Posterior cingulate gyrus (tissue), 11 donors: Measurements from ENCODE around the gene GABBR2.
A peak's percentile ranks its signal among the peaks of the same experiment; 100 is the strongest.
"Not testable (repeated sequence)": the region's sequence is repeated elsewhere in the genome, so short reads cannot be mapped to it uniquely, and the experiment has no call there.

Experiments used
- DNase-seq, 10 donors: peaks; one replicate each; pipeline versions ENCODE4 v3.0.0 to v3.0.0-alpha.2; 2020 to 2021; ENCODE audit warnings: mixed read lengths in 3 of 10
- intact Hi-C: fragments of 100-400 bp; cut with DNase I; formaldehyde crosslinking; loops from one replicate; pipeline ENCODE4 v1.15.1; 2023

GABBR2 gene

DNA sequence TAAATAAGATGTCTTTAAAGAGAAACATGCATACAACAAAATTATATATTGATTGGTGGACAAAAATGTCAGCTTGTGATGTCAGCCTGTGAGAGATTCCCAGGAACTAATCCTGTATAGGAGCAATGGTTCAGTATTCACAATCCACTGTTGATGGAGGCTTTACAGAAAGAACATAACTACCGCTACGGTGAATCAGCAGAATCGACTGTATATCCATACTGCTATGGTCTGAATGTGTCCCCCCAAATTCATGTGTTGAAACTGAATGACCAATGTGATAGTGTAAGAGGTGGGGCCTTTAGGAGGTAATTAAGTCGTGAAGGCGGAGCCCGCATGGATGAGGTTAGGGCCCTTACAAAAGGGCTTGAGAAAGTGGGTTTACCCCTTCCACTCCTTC is 412.9 kb downstream of the GABBR2 start:
- intact Hi-C loops, result no loop called here
- no peak for DNase-seq

- intact Hi-C loops, result no loop called here
- DNase-seq, result no peak
These were observed 416.9 kb downstream of the GABBR2 start for GRCh38 chr9:98291820-98292219.

GRCh38 chr9:98290411-98290810 is 418.3 kb downstream of the GABBR2 start:
- DNase-seq, result no peak
- intact Hi-C loops, result no loop called here

- intact Hi-C loops, result no loop called here
- no peak for DNase-seq
These were observed 419.0 kb downstream of the GABBR2 start for GRCh38 chr9:98289614-98290201.

DNA sequence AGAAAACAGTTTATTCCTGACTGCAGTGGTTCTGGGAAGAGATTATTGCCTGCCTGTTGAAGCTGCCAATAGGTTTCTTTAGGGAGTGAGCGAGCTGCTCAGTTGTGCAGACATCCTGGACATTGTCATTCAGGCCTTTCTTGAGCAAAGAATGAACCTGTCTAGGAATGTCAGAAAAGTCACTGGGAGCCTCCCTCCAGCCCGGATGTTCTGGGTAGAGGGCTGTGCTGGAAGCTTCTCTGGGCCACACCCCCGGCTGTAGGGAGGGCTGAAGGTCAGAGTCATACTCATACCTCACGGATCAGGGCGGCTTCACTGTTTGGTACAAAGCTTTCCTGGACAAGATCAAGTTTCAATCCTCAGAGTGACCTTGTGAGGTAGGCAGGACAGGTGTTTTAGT is 419.9 kb downstream of the GABBR2 start:
- intact Hi-C loops, result no loop called here
- DNase-seq, result peak in 1 of 10 donors; percentile 15

GRCh38 chr9:98287384-98287783 is 421.4 kb downstream of the GABBR2 start:
- intact Hi-C loops, result no loop called here
- no peak for DNase-seq

DNA sequence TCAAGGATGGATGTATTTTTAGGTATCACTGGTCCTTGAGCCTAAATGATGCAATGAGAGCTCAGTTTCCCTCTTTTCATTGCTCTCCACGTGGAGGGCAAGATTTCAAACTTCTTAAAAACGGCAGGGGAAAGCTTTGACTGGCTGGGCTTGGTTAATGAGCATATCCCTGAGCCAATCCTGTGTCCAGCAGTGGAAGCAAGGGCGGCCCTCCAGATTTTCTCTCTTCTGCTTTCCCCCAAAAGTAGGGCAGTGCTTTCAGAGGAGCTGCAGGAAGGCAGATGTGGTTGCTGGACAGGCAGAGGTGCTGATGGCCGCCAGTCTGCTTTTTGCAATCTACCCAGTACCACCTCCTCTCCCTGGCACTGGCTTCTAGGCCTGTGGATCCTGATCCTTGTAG is 423.3 kb downstream of the GABBR2 start:
- DNase-seq, result peak in 5 of 10 donors; percentile 24 to 86 (median 45)
- intact Hi-C loops, result no loop called here

DNA sequence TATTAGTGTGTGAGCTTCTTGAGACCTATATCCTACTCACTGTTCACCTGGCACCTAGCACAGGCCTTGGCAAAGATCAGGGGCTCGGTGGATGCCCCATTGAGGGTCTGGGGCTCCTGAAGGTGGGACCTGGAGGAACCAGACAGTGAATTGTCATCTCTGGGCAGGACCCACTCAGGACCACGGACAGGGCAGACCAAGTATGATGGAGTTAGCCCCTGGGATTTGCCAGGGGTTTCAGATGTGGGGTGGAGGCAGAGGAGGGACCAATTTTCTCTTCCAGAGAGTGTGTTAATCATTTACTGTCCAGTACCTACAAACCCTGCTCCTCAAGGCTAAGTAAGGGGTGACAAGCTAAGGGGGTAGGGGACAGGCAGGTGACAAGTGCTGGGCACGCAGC is 424.0 kb downstream of the GABBR2 start:
- intact Hi-C loops, result no loop called here

GRCh38 chr9:98283143-98283542 is 425.6 kb downstream of the GABBR2 start:
- DNase-seq, intact Hi-C loops: not testable (repeated sequence)

More for the DNA sequence above, 424.0 kb downstream of the GABBR2 start:
- DNase-seq, result peak in 1 of 10 donors; percentile 36

GRCh38 chr9:98281281-98281680 is 427.5 kb downstream of the GABBR2 start:
- intact Hi-C loops, result no loop called here

DNA sequence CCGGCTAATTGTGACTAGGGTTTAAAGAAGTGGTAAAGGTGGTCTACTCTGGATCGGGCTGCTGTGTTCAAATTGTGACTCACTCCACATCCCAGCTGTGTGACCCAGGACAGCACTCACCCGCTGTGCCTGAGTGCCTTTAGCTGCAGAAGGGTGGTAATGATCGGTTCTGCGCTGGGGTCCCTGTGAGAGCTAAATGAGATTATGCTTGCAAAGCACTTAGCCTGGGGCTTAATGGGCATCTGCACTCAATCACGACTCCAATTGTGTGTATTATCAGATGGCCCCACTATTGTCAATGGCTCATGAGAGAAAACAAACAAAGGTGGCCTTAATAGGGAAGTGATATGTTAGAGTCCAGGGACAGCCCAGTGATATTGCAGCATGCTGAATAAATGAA is 428.2 kb downstream of the GABBR2 start:
- intact Hi-C loops, result no loop called here
- no peak for DNase-seq

More at GRCh38 chr9:98281281-98281680, 427.5 kb downstream of the GABBR2 start:
- DNase-seq, result no peak

DNA sequence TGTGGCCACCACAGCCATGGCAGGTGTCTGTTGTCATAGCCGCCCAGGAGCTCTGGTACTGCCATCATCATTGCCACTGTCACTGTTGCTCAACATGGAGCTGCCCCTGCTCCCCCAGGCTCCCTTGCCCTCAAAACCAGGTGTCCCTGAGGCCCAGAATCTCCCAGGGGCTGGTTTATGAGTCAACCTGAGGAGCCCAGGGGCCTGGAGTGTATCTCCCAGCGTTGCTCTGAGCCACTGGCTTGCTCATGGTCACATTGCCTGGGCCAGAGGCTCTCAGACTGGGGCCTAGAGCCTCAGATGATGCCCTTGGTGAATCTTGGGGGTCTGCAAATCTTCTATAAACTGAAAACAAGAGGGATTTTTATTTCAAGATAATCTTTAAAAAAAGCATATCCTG is 428.6 kb downstream of the GABBR2 start:
- intact Hi-C loops, result no loop called here
- DNase-seq, result no peak

DNA sequence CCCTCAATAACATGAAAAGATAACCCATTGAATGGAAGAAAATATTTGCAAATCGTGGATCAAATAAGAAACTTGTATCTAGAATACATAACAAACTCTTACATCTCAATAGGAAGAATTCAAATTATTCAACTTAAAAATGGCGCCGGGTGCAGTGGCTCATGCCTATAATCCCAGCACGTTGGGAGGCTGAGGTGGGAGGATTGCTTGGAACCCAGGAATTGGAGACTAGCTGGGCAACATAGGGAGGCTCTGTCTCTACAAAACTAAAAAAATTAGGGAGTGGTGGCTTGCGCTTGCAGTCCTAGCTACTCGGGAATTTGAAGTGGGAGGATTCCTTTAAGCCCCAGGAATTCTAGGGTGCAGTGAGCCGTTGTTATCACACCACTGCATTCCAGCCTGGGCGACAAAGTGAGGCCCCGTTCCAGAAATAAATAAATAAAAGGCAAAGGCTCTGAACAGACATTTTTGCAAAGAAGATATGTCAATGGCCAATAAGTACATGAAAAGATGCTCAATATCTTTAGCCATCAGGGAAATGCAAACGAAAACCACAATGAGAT is 431.7 kb downstream of the GABBR2 start:
- DNase-seq, result no peak
- intact Hi-C loops, result no loop called here

DNA sequence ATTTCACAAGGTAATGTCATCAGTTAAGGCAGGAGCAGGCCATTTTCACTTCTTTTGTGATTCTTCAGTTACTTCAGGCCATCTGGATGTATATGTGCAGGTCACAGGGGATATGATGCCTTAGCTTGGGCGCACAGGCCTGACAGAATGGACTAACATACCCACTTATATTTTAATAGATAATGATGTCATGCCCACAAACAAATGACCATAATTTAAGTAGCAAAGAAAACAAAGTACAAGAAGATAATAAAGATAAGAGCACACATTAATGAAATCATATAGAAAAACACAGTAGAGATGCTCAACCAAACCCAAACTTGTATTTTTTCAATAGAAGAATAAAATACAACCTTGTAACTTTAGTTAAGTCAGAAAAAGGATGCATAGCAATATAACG is 433.6 kb downstream of the GABBR2 start:
- no peak for DNase-seq
- intact Hi-C loops, result no loop called here

GRCh38 chr9:98272083-98272482 is 436.7 kb downstream of the GABBR2 start:
- intact Hi-C loops, result no loop called here
- DNase-seq, result no peak

DNA sequence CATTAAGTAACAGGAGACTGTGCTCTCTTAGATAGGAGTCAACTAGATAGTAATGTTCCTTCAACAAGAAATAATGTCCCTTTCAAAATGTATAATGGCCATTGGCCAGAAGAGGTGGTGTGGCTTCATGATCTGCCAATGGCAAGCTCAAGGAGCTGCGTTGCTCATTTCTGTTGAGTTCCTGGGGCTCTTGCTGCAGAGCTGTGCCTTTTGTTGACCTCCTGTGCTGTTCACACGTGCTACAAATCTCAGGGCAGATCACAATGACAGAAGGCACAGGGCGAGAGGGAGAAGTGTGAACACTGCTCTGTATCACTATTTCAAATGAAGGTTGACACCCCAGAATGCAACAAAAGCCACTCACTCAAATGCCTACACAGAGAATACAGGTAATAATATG is 437.3 kb downstream of the GABBR2 start:
- no peak for DNase-seq
- intact Hi-C loops, result no loop called here

DNA sequence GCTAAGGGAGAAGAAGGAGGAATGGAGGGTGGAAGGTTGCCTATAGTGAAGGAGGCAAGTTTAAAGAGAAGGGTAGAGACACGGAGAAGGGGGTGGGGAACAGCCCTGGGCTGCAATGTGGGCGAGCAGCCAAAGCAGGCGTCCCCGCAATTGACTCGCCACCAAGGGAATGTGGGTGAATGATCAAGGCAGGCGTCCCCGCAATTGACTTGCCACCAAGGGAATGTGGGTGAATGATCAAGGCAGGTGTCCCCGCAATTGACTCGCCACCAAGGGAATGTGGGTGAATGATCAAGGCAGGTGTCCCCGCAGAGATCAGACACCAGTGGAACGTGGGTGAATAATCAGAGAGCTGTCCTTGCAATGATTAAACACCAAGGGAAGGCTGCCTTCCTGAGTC is 438.5 kb downstream of the GABBR2 start:
- peak in 1 of 10 donors; percentile 22 for DNase-seq
- intact Hi-C loops, result not testable (repeated sequence)

- intact Hi-C loops, DNase-seq: not testable (repeated sequence)
These were observed 439.1 kb downstream of the GABBR2 start for GRCh38 chr9:98269652-98270051.

GRCh38 chr9:98267556-98267955 is 441.2 kb downstream of the GABBR2 start:
- DNase-seq, intact Hi-C loops: not testable (repeated sequence)

DNA sequence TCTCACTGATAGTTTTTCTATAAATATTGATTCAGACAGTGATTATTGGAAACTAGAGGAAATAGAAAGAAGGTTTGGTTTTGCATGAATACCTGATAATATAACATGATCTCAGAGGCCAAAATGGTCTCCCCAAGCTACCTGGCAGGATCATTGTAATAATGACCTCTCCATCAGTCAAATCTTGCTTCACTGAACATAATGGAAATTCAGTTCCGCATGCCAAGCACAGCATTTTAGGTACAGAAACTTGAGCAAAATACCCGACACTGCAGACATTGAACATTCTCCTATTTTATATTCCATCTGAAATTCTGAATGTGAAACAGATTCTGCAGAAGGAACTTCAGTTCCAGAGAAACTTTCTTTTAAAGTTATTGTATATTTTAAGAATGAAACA is 444.2 kb downstream of the GABBR2 start:
- DNase-seq, result no peak
- intact Hi-C loops, result no loop called here

GRCh38 chr9:98263482-98264357 is 445.0 kb downstream of the GABBR2 start:
- intact Hi-C loops, result loop anchor here (1.0 to 2.0 kb wide), 3 partner anchors 58 to 341 kb away; partner anchors contain the start of gene TRMO
- DNase-seq, result peak; percentile 58 to 98 (median 84)
